ENCODE results near the gene ZSWIM7.

GRCh38 chr17:16003841-16004240 is 4.3 kb upstream of the ZSWIM7 start:
- TF ChIP-seq CTCF (IDR thresholded peaks at IDR 0.05) (no peak), POLR2A (IDR thresholded peaks at IDR 0.05) (no peak)
